NCI-H82 treated with DMSO at 0.1 percent for 48 hours (cell line): ENCODE results near the gene SETBP1.

Experiments
- DNase-seq: peaks from one replicate; lab custom pipeline; 2025; ENCODE audit not compliant: unreplicated experiment; lab: John Stamatoyannopoulos, UW

SETBP1 gene

DNA sequence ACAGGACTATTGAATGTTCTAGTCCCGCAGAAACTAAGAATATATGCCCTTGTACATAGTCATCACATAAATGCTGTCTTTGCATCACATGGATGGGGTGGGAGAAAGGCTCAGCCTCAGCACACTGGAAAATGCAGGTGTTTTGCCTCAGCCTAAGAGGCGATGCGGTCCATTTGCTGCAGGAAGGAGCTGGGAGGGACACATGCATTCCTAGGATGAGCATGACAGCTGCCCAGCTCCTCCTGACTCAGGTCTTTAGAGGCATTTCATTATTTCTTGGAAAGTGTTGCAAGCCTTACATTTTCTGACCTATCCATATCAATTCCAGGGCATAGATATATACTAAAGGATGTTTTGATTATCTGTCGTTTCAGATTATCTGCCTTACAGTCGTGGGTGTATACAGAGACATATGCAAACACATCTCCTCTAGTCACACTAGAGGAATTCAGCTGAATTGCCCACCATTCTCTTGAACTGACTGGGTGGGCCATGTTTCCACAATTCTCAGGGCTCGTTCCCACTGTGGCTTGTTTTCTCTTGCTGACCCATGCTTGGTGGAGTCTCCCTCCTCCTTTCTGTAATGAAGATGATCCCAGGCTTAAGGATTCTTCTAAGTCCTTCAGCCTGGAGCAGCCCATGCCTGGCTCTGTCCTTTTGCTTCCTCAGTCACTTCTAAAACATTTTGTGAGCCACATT is 156.9 kb downstream of the SETBP1 start:
- DNase-seq, result no peak

DNA sequence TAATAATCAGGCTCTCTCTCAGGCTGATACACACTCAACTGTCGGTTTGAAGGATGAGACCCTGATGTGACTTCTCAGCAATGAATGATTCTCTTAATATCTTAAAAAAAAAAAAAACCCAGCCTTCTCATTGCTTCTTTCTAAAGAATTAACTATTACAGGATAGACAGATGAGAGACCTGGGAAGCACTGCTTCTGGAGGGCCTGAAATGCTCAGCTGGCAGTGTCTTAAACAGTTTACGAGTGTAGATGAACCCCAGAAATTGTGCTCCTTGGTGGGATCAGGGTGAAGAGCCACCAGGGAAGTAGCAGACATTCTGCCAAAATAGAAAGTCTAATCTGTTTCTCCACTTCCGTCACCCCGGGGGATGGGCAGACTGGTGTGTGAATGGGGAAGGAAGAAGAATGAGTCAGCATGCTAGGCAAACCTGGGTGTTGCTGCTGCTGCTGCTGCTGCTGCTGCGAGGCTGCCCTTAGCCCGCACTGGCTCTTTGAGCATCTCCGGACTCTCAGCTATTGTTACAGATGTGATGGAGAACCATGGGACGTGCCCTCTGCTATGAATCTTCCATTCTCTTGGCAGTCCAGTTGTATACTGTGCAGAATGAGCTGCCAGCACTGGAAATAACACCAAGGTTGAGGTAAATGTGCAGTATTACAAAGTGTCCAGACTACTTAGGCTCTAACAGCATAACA is 158.4 kb downstream of the SETBP1 start:
- DNase-seq, result no peak

DNA sequence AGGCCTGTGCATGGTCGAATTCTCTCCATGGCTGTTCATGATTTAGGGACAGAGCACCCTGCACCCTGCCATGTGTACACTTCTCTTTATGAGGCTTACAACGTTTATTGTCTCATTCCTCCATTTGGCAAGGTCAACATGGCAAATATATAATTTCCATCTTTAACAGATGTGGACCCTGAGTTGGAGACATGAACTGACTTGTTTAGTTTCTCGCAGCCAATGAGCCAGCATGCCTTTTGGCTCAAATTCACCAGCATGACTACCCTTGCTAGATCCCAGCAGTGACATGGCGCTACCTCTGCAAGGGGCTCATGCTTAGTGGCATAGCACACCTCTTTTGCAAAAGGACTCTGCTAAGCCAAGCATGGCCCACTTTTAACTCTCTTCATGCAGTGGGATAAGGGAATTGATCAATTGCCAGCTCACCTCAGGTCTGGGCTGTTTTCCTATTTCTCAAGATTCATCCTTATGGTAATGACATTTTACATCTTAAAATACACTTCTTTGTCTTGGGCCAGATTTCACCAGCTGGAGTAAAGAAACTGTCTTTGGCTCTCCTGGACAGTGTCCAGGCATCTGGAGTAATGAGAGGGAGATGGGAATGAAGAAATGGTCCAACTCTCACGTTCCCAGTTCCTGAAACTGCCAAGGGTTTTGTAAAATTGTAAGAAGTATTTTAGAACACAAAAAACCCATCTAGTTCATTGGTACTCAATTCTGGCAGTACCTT is 159.5 kb downstream of the SETBP1 start:
- no peak for DNase-seq

DNA sequence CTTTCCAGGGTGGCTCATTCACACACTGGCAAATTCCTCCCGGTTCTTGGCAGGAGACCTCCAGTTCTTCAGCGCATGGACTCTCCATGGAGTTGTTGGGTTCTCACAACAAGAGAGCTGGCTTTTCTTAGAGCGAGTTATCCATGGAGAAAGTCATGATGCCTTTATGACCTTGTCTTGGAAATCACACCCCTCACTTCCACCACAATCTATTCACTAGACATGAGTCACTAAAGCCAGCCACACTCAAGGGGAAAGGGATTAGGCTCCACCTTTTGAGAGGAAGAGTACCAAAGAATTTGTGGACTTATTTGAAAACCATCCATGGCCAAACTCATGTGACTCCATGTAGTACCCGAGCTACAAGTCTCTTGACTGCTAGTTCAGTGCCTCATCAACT is 160.5 kb downstream of the SETBP1 start:
- DNase-seq, result no peak

DNA sequence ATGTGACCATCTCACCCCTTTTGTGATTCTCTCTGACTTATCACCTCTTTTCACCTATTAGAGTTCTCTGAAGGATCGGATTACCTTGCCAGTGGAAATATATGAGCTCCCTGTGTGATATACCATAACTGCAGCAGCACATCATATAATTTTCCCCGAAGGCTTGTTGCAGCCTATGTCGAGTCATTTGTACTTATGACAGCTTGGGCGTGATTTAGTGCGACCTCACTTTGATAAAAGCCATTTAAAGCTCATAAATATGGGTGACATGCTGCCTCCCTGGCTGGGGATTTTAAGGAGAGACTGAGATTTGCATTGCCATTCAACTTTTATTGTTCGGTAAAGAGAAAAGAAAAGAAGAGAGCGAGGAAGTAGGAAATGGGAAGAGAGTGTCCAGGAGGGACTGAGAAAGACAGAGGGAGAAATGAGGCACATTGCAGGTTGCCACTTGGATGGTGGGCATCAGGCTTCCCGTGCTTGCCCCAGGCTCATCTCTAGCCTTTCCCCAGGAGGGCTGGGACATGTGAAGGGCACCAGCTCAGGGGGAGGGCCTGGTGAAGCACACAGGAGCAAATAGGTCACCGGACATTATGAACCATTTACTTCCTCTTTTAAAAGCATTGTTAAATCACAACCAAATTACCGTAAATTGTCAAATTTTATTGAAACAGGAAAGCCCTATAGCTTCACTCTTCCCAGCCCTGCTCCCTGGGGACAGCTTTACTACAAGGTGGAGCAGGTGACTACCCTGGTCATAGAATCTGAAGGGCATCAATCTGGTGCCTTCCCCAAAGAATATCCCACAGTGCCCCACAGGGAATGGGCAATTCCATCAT is 161.3 kb downstream of the SETBP1 start:
- DNase-seq, result no peak

DNA sequence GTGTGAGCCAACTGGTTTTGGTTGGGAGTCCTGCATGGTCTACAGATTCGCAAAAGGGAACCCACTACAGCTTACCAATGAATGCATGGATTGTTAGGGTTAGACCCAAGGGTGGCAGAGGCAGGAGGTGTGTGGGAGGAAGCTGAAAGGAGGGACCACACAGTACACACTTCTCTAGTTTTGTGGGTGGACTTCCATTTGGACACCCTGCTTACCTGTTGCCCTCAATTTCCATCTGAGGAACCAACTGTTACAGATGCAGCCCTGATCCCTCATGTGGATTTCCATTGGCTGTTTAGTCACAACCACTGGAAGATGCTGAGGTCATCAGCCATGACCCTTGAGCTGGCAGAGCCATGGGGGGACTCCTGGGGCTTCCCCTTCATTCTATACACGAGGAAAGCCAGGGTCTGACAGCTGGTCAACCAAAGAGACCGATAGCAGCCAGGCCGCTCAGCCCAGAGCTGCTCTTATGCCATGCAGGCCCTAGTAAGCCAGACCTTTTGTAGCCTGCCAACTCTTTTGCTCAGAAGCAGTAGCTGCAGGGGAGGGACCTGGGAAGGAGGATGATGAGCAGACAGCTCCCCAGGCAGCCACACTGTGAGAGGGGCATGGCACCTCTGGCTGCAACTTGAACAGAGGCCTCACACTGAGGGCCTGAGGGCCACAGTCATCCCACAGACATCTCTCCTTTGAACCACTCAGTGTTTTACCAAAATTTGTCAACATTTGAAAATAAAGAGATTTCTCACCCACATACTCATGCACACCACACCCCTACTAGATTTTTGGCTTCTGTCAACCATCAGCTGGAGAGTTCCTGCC is 162.1 kb downstream of the SETBP1 start:
- no peak for DNase-seq

DNA sequence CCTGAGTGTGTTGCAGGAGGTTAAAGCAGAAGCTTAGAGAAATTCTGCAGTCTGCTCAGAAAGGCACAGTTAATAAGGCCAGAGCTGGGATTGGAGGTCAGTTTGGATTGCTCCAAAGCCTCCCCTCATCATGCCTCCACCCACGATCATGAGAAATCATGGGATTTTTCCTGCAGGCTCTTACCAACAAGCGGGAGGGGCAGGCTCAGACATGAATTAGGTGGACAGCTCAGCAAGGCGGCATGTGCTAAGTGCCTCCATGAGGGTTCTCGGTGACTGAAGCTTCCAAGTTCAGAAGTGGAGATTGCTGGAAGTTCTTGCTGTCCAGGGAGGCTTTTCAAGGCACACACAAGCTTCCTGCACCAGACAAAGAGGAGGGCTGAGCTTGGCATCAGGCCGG is 163.8 kb downstream of the SETBP1 start:
- DNase-seq, result no peak

DNA sequence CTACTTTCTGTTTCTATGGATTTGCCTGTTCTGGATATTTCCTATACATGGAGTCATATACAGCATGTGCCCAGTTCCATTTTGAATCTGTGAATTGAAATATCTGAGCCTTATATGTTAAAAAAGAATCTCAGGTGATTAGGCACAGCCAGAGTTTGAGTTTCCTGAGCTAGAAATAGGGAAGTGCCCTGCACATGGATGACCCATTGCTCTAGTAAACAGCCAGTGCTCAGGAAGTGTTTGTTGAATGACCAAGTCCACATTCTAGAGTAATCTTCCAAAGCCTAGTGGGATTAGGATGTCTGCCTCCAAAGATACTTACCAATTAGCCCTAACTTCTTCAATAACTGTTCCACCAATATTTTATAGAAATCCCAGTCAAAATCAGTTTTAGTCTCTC is 165.8 kb downstream of the SETBP1 start:
- DNase-seq, result no peak

DNA sequence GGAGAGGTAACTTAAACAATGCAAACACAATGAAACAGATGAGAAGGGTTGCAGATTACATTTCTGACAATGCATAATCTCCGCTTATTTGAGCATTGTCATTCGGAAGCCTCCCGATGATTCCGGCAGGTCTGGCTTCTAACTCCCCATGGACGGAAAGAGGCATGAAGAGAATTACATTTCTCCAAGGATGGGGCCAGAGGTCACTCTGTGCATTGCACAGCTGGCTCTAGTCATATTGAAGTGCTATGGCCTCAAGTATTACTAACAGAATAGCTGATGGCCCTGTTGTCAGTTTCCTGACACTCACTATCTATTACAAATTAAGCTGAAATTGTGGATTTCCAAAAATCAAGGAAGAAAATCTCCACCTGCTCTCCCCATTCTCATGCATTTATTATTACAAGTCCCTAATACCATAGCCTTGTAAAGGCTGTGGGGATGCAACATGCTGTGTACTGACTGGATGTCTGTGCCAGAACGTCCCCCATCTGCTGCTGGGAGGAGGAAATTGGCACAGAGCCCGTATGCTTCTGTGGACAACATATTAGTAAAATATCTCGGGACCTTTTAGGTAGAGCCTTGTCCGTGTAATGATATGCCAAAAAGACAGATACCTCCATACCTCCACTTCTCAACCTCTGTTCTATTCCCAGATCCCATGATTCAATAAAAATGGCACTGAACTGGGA is 168.1 kb downstream of the SETBP1 start:
- DNase-seq, result peak; percentile 5

DNA sequence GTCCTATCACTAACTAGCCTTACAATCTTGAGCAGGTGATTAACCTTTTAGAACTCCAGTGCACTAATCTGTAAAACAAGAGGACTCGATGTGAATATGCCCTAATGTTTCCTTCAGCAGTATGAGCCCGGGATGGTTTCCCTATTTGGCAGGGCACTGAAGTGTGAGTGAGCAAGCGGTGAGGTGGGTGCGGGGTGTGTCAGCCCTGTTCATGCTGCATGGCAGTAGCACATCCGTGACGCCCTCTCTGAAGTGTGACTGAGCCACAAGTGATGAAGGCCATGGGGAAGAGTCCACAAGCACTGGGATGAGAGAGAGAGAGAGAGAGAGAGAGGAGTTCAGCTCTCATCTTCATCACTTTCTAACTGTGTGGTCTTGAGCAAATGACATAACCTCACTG is 168.7 kb downstream of the SETBP1 start:
- no peak for DNase-seq

DNA sequence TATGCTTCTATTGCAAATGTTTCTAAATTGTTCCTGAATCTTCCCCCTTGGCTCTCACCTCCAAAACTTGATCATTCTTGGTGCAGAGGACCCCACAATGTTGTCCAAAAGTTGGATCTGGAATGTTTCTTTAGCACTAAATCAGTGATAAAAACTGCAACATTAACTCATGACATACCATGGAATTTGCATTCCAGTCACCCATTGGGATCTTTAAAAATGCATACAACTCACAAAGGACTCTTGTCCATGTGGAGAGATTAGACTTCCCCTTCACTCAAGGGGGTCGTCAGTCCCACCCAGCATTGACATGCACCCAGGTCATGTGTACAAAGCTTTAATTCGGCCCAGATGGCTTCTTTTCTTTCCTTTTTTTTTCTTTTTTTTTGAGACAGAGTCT is 169.3 kb downstream of the SETBP1 start:
- no peak for DNase-seq

DNA sequence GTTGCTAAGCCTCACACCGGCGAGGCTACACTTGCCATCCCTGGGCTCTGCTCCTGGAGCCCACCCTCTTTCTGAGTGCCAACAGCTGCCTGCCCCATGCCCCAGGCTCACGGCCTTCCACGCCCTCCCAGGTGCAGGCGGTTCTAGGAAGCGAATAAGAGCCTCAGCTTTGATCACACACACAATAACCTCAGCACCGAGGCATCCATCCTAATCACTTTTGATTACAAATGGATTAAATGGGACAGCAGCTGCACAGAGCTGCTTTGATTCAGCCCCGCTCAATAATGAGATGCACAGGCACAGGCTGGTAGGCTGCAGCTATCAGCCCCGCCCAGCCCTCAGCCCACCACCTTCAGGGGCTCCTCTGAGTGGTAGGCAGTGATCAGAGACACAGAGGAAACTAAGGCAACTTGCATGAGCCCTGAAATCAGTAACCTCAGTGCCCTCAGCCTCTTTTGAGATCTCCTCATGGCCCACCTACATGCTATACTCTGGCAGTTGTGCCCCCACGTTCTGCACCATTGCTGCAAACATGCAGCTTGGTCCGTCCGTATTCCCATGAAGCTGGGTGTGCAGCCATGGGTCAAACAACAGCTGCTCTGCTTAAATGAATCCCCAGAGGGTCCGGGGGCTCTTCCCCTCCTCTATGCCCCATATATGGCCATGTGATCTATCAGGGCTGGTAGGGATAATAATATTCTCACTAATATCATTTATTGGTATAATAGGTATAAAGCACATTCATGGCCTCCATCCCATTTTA is 171.4 kb downstream of the SETBP1 start:
- DNase-seq, result peak; percentile 78

DNA sequence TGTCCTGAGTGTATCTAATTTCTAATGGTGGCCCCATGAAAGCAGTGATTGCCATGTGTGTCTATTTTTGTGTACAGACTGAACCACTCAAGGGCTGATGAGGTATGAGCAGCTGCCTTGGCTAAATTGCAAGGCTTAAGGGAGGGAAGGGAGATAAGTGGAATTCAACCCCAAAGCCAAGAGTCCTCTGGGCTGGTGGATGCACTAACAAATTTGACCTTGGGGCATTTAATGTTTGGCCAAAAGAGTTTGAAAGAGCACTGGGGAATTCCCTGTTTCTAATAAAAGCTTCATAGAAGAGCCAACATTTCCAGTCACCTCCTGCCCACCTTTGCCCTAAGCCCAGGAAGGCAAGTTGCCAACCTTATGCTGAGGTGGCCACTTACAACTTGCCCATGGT is 172.1 kb downstream of the SETBP1 start:
- DNase-seq, result peak; percentile 24

DNA sequence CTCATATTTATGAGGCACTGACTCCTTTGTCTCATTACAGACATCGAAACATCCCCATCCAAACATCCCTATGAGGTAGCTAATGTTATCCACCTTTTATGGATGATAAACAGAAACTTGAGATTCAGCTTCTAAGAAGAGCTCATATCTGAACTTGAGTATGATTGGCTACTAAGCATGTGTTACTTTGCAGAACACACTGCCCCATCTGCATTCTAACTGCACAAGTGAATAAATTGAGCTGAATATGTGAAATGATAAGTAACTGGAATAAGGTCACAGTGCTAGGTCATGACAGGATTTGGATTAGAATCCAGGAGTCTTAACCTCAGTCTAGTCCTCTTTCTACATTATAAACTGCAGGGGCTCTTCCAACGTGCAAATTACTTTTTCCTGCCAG is 172.7 kb downstream of the SETBP1 start:
- no peak for DNase-seq

DNA sequence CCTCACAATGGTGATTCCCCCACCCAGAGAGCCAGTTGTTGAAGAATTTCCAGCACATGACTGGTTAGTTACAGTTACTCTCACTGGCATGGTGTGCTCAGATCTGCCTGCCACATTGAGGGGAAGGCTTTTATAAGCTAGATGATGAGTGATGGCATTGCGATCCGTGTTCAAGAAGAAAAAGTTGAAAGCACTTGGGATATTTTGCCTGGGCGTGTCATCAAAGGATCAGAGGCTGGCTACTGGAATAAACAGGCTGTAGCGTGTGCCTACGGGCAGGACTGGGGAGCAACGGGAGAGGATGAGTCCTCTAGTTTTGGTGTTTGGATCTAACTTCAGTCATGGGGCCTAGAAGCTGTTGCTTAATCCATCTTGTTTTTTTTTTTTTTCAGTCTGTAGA is 175.0 kb downstream of the SETBP1 start:
- no peak for DNase-seq

DNA sequence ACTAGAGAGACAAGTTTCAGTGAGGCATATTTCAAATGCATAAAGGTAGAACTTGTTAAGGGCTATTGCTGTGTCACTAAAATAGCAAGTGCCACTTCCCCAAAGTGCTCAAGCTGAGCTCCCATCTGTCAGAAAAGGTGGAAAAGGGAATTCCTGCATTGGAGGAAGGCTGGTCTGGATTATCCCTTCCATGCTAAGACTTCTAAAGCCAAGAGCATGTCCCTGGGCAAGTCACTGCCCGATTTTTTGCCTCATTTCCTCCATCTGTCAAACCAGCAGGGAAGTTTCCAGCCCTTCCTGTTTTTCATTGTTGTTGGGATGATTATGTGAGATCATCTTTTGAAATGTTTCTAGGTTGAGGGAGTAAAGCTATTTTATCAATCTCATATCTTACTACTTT is 175.5 kb downstream of the SETBP1 start:
- DNase-seq, result no peak

DNA sequence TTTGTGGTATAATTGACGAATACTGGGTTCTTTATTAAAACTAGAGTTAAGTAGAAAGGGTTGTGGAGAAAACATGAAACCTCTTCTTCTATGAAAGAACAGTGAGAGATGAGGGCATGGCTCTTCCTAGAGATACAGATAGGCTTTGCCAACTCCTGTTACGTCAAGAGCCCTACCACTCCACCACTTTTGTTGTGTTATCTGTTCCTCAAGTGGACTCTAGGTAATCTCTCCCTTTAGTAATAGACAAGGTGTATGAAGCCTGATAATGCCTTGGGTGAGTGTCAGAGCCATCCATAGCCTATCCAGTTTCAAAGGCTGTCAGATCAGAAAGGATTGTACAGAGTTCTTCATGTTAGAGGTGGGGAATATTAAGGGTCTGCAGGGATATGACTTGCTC is 176.4 kb downstream of the SETBP1 start:
- DNase-seq, result no peak

DNA sequence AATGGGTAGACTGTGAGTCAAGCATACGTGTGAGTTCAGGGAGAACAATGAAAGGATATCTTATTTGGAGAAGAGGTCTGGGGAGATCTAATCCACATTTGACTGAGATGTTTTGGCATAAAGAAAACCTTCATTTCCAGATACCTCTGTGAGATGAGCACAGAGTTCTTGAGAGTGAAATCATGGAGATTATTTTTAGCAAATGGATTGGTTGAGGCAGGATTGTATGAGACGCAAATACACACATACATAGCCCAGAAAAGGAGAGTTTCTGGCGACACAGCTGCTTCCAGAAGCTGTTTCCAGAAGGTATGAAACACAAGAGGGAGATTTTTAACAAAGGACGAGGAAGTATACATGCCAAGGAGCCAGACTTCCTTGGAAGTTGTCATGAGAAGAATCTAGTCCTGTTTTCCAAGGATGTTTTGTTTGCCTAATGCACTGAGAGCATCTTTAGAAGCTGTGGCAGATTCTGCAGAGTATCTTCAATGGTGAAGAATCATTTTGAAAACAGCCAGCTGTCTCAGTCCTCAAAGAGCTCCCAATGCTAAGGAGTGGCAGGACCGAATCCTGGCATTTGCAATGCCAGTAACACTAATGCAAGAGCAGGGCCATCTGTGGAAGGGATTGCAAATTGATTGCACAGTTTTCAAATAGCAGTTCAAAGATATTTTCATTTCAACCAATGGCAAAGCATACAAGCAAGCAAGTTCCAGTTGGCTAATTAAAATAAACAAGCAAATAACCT is 177.2 kb downstream of the SETBP1 start:
- DNase-seq, result no peak
